KMS-11 (cell line): ENCODE data around the gene E2F4.

Experiments
- H2AFZ ChIP-seq: fragments of 200-600 bp; sonication (generic); 2 replicates; pipeline ENCODE4 v1.6.1; 2016; ENCODE audit warnings: antibody characterized with exemption, mixed run types, low read depth
- H3K27ac ChIP-seq: fragments of 200-600 bp; sonication (generic); 2 replicates; pipeline ENCODE4 v1.6.1; 2016; ENCODE audit warnings: mild to moderate bottlenecking, mixed run types
- H3K27me3 ChIP-seq: fragments of 200-600 bp; sonication (generic); 2 replicates; pipeline ENCODE4 v1.6.1; 2017; ENCODE audit warnings: mild to moderate bottlenecking, low read depth, mixed run types, moderate library complexity; ENCODE audit not compliant: insufficient read depth
- H3K36me3 ChIP-seq: fragments of 200-600 bp; sonication (generic); 2 replicates; pipeline ENCODE4 v1.6.1; 2017; ENCODE audit warnings: mild to moderate bottlenecking, mixed run types; ENCODE audit not compliant: insufficient read depth
- H3K4me1 ChIP-seq: fragments of 200-600 bp; sonication (generic); 2 replicates; pipeline ENCODE4 v1.6.1; 2016; ENCODE audit warnings: mild to moderate bottlenecking, low read depth, mixed run types; ENCODE audit not compliant: poor library complexity, severe bottlenecking
- H3K4me2 ChIP-seq: fragments of 200-600 bp; sonication (generic); 2 replicates; pipeline ENCODE4 v1.7.0; 2016; ENCODE audit warnings: mild to moderate bottlenecking, mixed run types
- H3K4me3 ChIP-seq: fragments of 200-600 bp; sonication (generic); IDR thresholded peaks from 2 replicates; pipeline ENCODE4 v1.6.1; 2017; ENCODE audit warnings: low read depth, low read length, mixed read lengths; ENCODE audit not compliant: insufficient read depth
- H3K79me2 ChIP-seq: fragments of 200-600 bp; sonication (generic); 2 replicates; pipeline ENCODE4 v1.6.1; 2016; ENCODE audit warnings: low read depth, mixed run types; ENCODE audit not compliant: insufficient read depth
- H3K9ac ChIP-seq: fragments of 200-600 bp; sonication (generic); 2 replicates; pipeline ENCODE4 v1.6.1; 2016; ENCODE audit warnings: mild to moderate bottlenecking, mixed run types
- H4K20me1 ChIP-seq: fragments of 200-600 bp; sonication (generic); 2 replicates; pipeline ENCODE4 v1.6.1; 2016; ENCODE audit warnings: mild to moderate bottlenecking, mixed run types; ENCODE audit not compliant: insufficient read depth
- CTCF ChIP-seq: fragments of 200-600 bp; sonication (generic); conservative IDR thresholded peaks from 2 replicates; pipeline ENCODE4 v1.6.1; 2017; ENCODE audit warnings: low read depth, mild to moderate bottlenecking, antibody characterized with exemption, low read length, moderate library complexity, mixed read lengths

Gene E2F4

GRCh38 chr16:67215706-67216105, 23.8 kb downstream of the E2F4 start:
- no peaks in the 10 kb centered on the region for H3K4me1 ChIP-seq
- TF ChIP-seq CTCF = no peak

GRCh38 chr16:67216612-67217490, 24.9 kb downstream of the E2F4 start:
- Histone ChIP-seq H3K9ac (no peak overlapping the region), H4K20me1 (no peaks in the 10 kb centered on the region), H3K4me2 (no peak overlapping the region), H3K4me1 (no peaks in the 10 kb centered on the region), H3K36me3 (no peaks in the 10 kb centered on the region), H2AFZ (no peak overlapping the region), H3K27me3 (no peaks in the 10 kb centered on the region), H3K79me2 (no peaks in the 10 kb centered on the region), H3K4me3 (no peak overlapping the region), H3K27ac (no peak overlapping the region)
- TF ChIP-seq CTCF = no peak

More at GRCh38 chr16:67215706-67216105, 23.8 kb downstream of the E2F4 start:
- no peaks in the 10 kb centered on the region for H3K79me2 ChIP-seq
- H2AFZ ChIP-seq = no peak overlapping the region
- no peaks in the 10 kb centered on the region for H3K27me3 ChIP-seq
- H4K20me1 ChIP-seq = no peaks in the 10 kb centered on the region
- H3K4me2 ChIP-seq = no peak overlapping the region
- no peak overlapping the region for H3K4me3 ChIP-seq
- H3K36me3 ChIP-seq = no peaks in the 10 kb centered on the region
- no peak overlapping the region for H3K27ac ChIP-seq
- H3K9ac ChIP-seq = no peak overlapping the region

- no peak for TF ChIP-seq CTCF
- no peak overlapping the region for H3K27ac ChIP-seq
- no peak overlapping the region for H3K9ac ChIP-seq
- no peak overlapping the region for H3K4me3 ChIP-seq
- H3K4me1 ChIP-seq = peaks cover 10% of the 10 kb centered on the region
- H3K79me2 ChIP-seq = peaks cover 16% of the 10 kb centered on the region
- no peak overlapping the region for H3K4me2 ChIP-seq
- no peaks in the 10 kb centered on the region for H4K20me1 ChIP-seq
- no peaks in the 10 kb centered on the region for H3K36me3 ChIP-seq
- no peaks in the 10 kb centered on the region for H3K27me3 ChIP-seq
- H2AFZ ChIP-seq = no peak overlapping the region
Observed at GRCh38 chr16:67223992-67224391, 32.0 kb downstream of the E2F4 start.

GRCh38 chr16:67226295-67226803, 34.4 kb downstream of the E2F4 start:
- Histone ChIP-seq H3K4me3 (no peak overlapping the region), H3K36me3 (no peaks in the 10 kb centered on the region), H2AFZ (peak overlapping the region; percentile 81), H3K27me3 (no peaks in the 10 kb centered on the region), H3K27ac (no peak overlapping the region), H3K9ac (peak overlapping the region; percentile 39; the same call in 1 of the 2 replicates), H4K20me1 (no peaks in the 10 kb centered on the region), H3K4me2 (peak overlapping the region; percentile 86), H3K4me1 (peaks cover 10% of the 10 kb centered on the region), H3K79me2 (peaks cover 16% of the 10 kb centered on the region)
- no peak for TF ChIP-seq CTCF
